Gastroesophageal sphincter (tissue), 3 donors: ENCODE measurements around the gene LRP1B.

ENCODE experiments used
- CTCF ChIP-seq, 4 experiments: fragments of 200-600 bp in 2 of 4; fragments of 450-650 bp in 2 of 4; sonication (generic) in 1 of 4; IDR thresholded peaks; one replicate each; pipeline ENCODE4 v1.5.1; 2017 to 2019; ENCODE audit warnings: antibody characterized with exemption in 4 of 4, mild to moderate bottlenecking in 2 of 4, moderate library complexity in 2 of 4
- EP300 ChIP-seq: sonication (generic); formaldehyde crosslinking; IDR thresholded peaks from one replicate; pipeline ENCODE4 v1.6.1; 2017; ENCODE audit warnings: antibody characterized with exemption, mild to moderate bottlenecking
- POLR2A ChIP-seq, 2 donors: fragments of 450-650 bp; IDR thresholded peaks; one replicate each; pipeline ENCODE4 v1.6.1; 2017; ENCODE audit warnings: antibody characterized with exemption in 2 of 2, mild to moderate bottlenecking in 2 of 2, moderate library complexity in 1 of 2

DNA sequence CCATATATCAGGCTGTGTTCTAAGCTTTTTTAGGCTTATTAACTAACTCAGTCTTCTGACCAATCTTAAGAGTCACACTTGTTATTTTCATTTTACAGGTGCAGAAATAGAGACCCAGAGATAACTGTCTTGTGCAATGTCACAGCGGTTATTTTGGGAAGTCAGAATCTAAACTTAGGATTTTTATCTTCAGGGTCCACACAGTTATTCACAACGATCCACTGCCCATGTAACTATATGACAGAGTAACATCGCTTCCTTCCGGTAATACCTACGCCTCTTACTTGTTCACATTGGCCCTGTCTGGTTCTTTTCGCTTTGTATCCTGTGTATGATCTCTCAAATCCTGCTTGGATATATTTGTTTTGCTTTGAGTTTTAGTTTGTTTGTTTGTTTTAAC is 631.7 kb downstream of the LRP1B start:
- no peak for TF ChIP-seq POLR2A (IDR thresholded peaks at IDR 0.05)
- TF ChIP-seq EP300, result no peak
- no peak for TF ChIP-seq CTCF (IDR thresholded peaks at IDR 0.05)
